H9 (cell line): ENCODE data around the gene ILK. TPM values are rescaled to one million over a fixed set of nuclear protein-coding genes. Genes with fewer than 3 reads are reported as not detected.

Source experiments
- DNase-seq: peaks from one replicate; pipeline ENCODE4 v3.0.0-alpha.2; 2017
- H2AFZ ChIP-seq: one replicate; pipeline ENCODE4 v1.6.1; 2013; ENCODE audit warnings: mild to moderate bottlenecking, low read length, control low read depth, moderate library complexity
- H2AK5ac ChIP-seq: 2 replicates; pipeline ENCODE4 v1.6.1; 2013; ENCODE audit warnings: low read length, control low read depth, mixed read lengths; ENCODE audit not compliant: insufficient read length
- H2BK120ac ChIP-seq: one replicate; pipeline ENCODE4 v1.6.1; 2013; ENCODE audit warnings: low read depth, mild to moderate bottlenecking, low read length, control low read depth, inconsistent platforms; ENCODE audit not compliant: poor library complexity, severe bottlenecking
- H2BK12ac ChIP-seq: 2 replicates; pipeline ENCODE4 v1.6.1; 2013; ENCODE audit warnings: low read length, control low read depth, mixed read lengths, low read depth; ENCODE audit not compliant: insufficient read length
- H2BK15ac ChIP-seq: 2 replicates; pipeline ENCODE4 v1.6.1; 2013; ENCODE audit warnings: low read depth, low read length, control low read depth
- H2BK20ac ChIP-seq: one replicate; pipeline ENCODE4 v1.6.1; 2013; ENCODE audit warnings: low read depth, mild to moderate bottlenecking, low read length, control low read depth, inconsistent platforms; ENCODE audit not compliant: poor library complexity, severe bottlenecking
- H2BK5ac ChIP-seq: 2 replicates; pipeline ENCODE4 v1.6.1; 2013; ENCODE audit warnings: low read length, control low read depth, mixed read lengths; ENCODE audit not compliant: insufficient read length
- H3K14ac ChIP-seq: 2 replicates; pipeline ENCODE4 v1.6.1; 2013; ENCODE audit warnings: low read length, control low read depth; ENCODE audit not compliant: insufficient read depth
- H3K18ac ChIP-seq: 2 replicates; pipeline ENCODE4 v1.6.1; 2013; ENCODE audit warnings: low read depth, mild to moderate bottlenecking, mixed read lengths, low read length, control low read depth; ENCODE audit not compliant: insufficient read length
- H3K23ac ChIP-seq: 2 replicates; pipeline ENCODE4 v1.6.1; 2013; ENCODE audit warnings: low read length, control low read depth, mixed read lengths, low read depth; ENCODE audit not compliant: insufficient read length
- H3K23me2 ChIP-seq: 2 replicates; pipeline ENCODE4 v1.6.1; 2013; ENCODE audit warnings: low read depth, mild to moderate bottlenecking, mixed read lengths, low read length, control low read depth; ENCODE audit not compliant: insufficient read length, poor library complexity, severe bottlenecking
- H3K27ac ChIP-seq: 2 replicates; pipeline ENCODE4 v1.5.1; 2013; ENCODE audit warnings: low read length, control low read depth, mixed read lengths, low read depth; ENCODE audit not compliant: insufficient read length
- H3K27me3 ChIP-seq: 2 replicates; pipeline ENCODE4 v1.6.1; 2013; ENCODE audit warnings: low read length, control low read depth, inconsistent platforms; ENCODE audit not compliant: insufficient read depth
- H3K4ac ChIP-seq: 2 replicates; pipeline ENCODE4 v1.6.1; 2013; ENCODE audit warnings: low read depth, mild to moderate bottlenecking, control low read depth, inconsistent platforms, low read length, moderate library complexity
- H3K4me1 ChIP-seq: 2 replicates; pipeline ENCODE4 v1.6.1; 2013; ENCODE audit warnings: low read length, control low read depth, inconsistent platforms; ENCODE audit not compliant: insufficient read depth
- H3K4me2 ChIP-seq: 2 replicates; pipeline ENCODE4 v1.6.1; 2013; ENCODE audit warnings: low read length, control low read depth, mixed read lengths; ENCODE audit not compliant: insufficient read length, insufficient read depth
- H3K56ac ChIP-seq: 2 replicates; pipeline ENCODE4 v1.6.1; 2013; ENCODE audit warnings: low read depth, mild to moderate bottlenecking, mixed read lengths, low read length, control low read depth; ENCODE audit not compliant: insufficient read length
- H3K79me1 ChIP-seq: 2 replicates; pipeline ENCODE4 v1.6.1; 2013; ENCODE audit warnings: low read depth, mild to moderate bottlenecking, moderate library complexity, low read length, control low read depth, inconsistent platforms; ENCODE audit not compliant: insufficient read depth, poor library complexity, severe bottlenecking
- H3K79me2 ChIP-seq: 2 replicates; pipeline ENCODE4 v1.6.1; 2013; ENCODE audit warnings: low read length, control low read depth, inconsistent platforms; ENCODE audit not compliant: insufficient read depth
- H3K9ac ChIP-seq: 2 replicates; pipeline ENCODE4 v1.6.1; 2013; ENCODE audit warnings: low read length, control low read depth, mixed read lengths; ENCODE audit not compliant: insufficient read length; ENCODE audit errors: extremely low read depth
- H3K9me3 ChIP-seq: one replicate; pipeline ENCODE4 v1.6.1; 2013; ENCODE audit warnings: low read depth, low read length, inconsistent platforms; ENCODE audit not compliant: control insufficient read depth
- H3T11ph ChIP-seq: one replicate; pipeline ENCODE4 v1.6.1; 2013; ENCODE audit warnings: mild to moderate bottlenecking, low read length, control low read depth, inconsistent platforms
- H4K20me1 ChIP-seq: one replicate; pipeline ENCODE4 v1.6.1; 2013; ENCODE audit not compliant: control insufficient read depth, insufficient read length, insufficient read depth
- H4K5ac ChIP-seq: 2 replicates; pipeline ENCODE4 v1.6.1; 2013; ENCODE audit warnings: low read depth, mild to moderate bottlenecking, mixed read lengths, low read length, control low read depth; ENCODE audit not compliant: insufficient read length
- H4K8ac ChIP-seq: replicated peaks from 2 replicates; pipeline ENCODE4 v1.6.1; 2013; ENCODE audit warnings: low read length, control low read depth, mixed read lengths, low read depth; ENCODE audit not compliant: insufficient read length
- H4K91ac ChIP-seq: 2 replicates; pipeline ENCODE4 v1.6.1; 2013; ENCODE audit warnings: low read depth, mild to moderate bottlenecking, moderate library complexity, mixed read lengths, low read length, control low read depth; ENCODE audit not compliant: insufficient read length
- H3K27ac Mint-ChIP-seq, 3 experiments: 2 replicates in 2 of 3; 3 replicates in 1 of 3; pipeline ENCODE4 v1.8.0; 2020 to 2021; ENCODE audit warnings: mixed read lengths in 3 of 3, mild to moderate bottlenecking in 1 of 3, moderate library complexity in 1 of 3
- H3K27me3 Mint-ChIP-seq: 2 replicates; pipeline ENCODE4 v1.8.0; 2021; ENCODE audit warnings: low read depth, mild to moderate bottlenecking, moderate library complexity, mixed read lengths
- H3K36me3 Mint-ChIP-seq, 3 experiments: 2 replicates in 2 of 3; 3 replicates in 1 of 3; pipeline ENCODE4 v1.8.0; 2020 to 2021; ENCODE audit warnings: low read depth in 3 of 3, mixed read lengths in 3 of 3; ENCODE audit not compliant: insufficient read depth in 1 of 3
- H3K4me1 Mint-ChIP-seq, 2 experiments: 2 replicates each; pipeline ENCODE4 v1.8.0; 2020; ENCODE audit warnings: mixed read lengths in 2 of 2
- H3K4me3 Mint-ChIP-seq, 2 experiments: 2 replicates in 1 of 2; 3 replicates in 1 of 2; pipeline ENCODE4 v1.8.0; 2020 to 2021; ENCODE audit warnings: mild to moderate bottlenecking in 2 of 2, mixed read lengths in 2 of 2, moderate library complexity in 1 of 2
- H3K9me3 Mint-ChIP-seq, 2 experiments: 2 replicates in 1 of 2; 3 replicates in 1 of 2; pipeline ENCODE4 v1.8.0; 2020; ENCODE audit warnings: mild to moderate bottlenecking in 2 of 2, mixed read lengths in 2 of 2, moderate library complexity in 1 of 2
- WGBS: extraction: QIAGEN DNeasy Blood & Tissue Kit; methylation state at CpG from one replicate; pipeline ENCODE4 v1.1.7; 2013; ENCODE audit warnings: missing lambda C conversion rate, low lambda C conversion rate, mixed read lengths; ENCODE audit not compliant: insufficient read length; ENCODE audit errors: extremely low coverage; 5-methylcytosine and 5-hydroxymethylcytosine counted together
- total RNA-seq: library from RNA; stranded (reverse); gene quantifications from 2 replicates; pipeline ENCODE4 v1.2.1, GENCODE V29; 2021
- TF ChIP-seq, protein P1 (sequence below): fragments of 200-600 bp; sonication (generic); conservative IDR thresholded peaks from 3 replicates; pipeline ENCODE4 v1.8.0; 2021; ENCODE audit warnings: antibody characterized with exemption, mild to moderate bottlenecking

The ILK gene
- total RNA-seq, 1 experiment from 2014 or later = 100 TPM

GRCh38 chr11:6633422-6634408, 30.1 kb downstream of the ILK start:
- WGBS = no CpG with 5 or more reads among the region's 16 CpGs
- Histone ChIP-seq H3K4ac (no peak overlapping the region), H2BK15ac (no peak overlapping the region), H3K27me3 (peaks cover 18% of the 10 kb centered on the region; the same call in 1 of the 2 replicates), H3K79me1 (no peaks in the 10 kb centered on the region), H3T11ph (no peak overlapping the region), H2AK5ac (no peak overlapping the region), H3K79me2 (no peaks in the 10 kb centered on the region), H4K5ac (no peak overlapping the region), H2BK12ac (no peak overlapping the region), H2AFZ (no peak overlapping the region), H3K4me2 (no peak overlapping the region), H3K56ac (no peak overlapping the region), H3K23ac (no peak overlapping the region), H3K9me3 (no peaks in the 10 kb centered on the region), H2BK5ac (no peak overlapping the region), H2BK20ac (no peak overlapping the region), H3K4me1 (no peaks in the 10 kb centered on the region), H3K27ac (no peak overlapping the region), H3K18ac (no peak overlapping the region), H4K91ac (no peak overlapping the region), H4K8ac (no peak overlapping the region), H4K20me1 (no peaks in the 10 kb centered on the region), H3K9ac (no peak overlapping the region), H2BK120ac (no peak overlapping the region), H3K14ac (no peak overlapping the region), H3K23me2 (peaks cover 9% of the 10 kb centered on the region)
- Mint-ChIP-seq H3K4me3 (no peak overlapping the region), H3K4me1 (peaks cover 3% of the 10 kb centered on the region in 2 experiments; a peak in 2 of 4 replicates), H3K9me3 (no peaks in the 10 kb centered on the region), H3K36me3 (peaks cover 2 to 13% (median 8%) of the 10 kb centered on the region in 3 experiments; a peak in 6 of 7 replicates), H3K27me3 (peaks cover 42% of the 10 kb centered on the region), H3K27ac (peak overlapping the region in 1 of 3 experiments; percentile 23; a peak in 1 of 7 replicates)
- DNase-seq = no peak
- TF ChIP-seq, protein P1, sequence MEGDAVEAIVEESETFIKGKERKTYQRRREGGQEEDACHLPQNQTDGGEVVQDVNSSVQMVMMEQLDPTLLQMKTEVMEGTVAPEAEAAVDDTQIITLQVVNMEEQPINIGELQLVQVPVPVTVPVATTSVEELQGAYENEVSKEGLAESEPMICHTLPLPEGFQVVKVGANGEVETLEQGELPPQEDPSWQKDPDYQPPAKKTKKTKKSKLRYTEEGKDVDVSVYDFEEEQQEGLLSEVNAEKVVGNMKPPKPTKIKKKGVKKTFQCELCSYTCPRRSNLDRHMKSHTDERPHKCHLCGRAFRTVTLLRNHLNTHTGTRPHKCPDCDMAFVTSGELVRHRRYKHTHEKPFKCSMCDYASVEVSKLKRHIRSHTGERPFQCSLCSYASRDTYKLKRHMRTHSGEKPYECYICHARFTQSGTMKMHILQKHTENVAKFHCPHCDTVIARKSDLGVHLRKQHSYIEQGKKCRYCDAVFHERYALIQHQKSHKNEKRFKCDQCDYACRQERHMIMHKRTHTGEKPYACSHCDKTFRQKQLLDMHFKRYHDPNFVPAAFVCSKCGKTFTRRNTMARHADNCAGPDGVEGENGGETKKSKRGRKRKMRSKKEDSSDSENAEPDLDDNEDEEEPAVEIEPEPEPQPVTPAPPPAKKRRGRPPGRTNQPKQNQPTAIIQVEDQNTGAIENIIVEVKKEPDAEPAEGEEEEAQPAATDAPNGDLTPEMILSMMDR = no peak
